Thyroid gland (tissue), 4 donors: ENCODE results near the gene MAST3. TPM values are rescaled to one million over a fixed set of nuclear protein-coding genes. Genes with fewer than 3 reads are reported as not detected.

Experiments used
- DNase-seq, 2 donors: peaks; one replicate each; pipeline ENCODE4 v3.0.0-alpha.2; 2019
- H3K27ac ChIP-seq, 3 donors: fragments of 200-600 bp; sonication (generic); 1 replicate in 2 of 3; 2 replicates in 1 of 3; pipeline ENCODE4 v1.5.1; 2016 to 2019; ENCODE audit warnings: mild to moderate bottlenecking in 1 of 3, moderate library complexity in 1 of 3
- H3K27me3 ChIP-seq: fragments of 200-600 bp; sonication (generic); one replicate; pipeline ENCODE4 v1.5.1; 2019
- H3K36me3 ChIP-seq, 2 donors: fragments of 200-600 bp; sonication (generic); one replicate each; pipeline ENCODE4 v1.5.1; 2016 to 2019
- H3K4me1 ChIP-seq, 2 donors: fragments of 200-600 bp; sonication (generic); one replicate each; pipeline ENCODE4 v1.5.1; 2017 to 2019
- H3K4me3 ChIP-seq, 3 donors: fragments of 200-600 bp; sonication (generic); replicated peaks in 1 of 3; 1 replicate in 2 of 3; 2 replicates in 1 of 3; pipeline ENCODE4 v1.5.1; 2016; ENCODE audit warnings: mild to moderate bottlenecking in 1 of 3
- H3K9me3 ChIP-seq: fragments of 200-600 bp; sonication (generic); one replicate; pipeline ENCODE4 v1.5.1; 2017
- CTCF ChIP-seq, 6 experiments: fragments of 200-600 bp in 3 of 6; fragments of 450-650 bp in 3 of 6; sonication (generic) in 3 of 6; IDR thresholded peaks; one replicate each; pipeline ENCODE4 v1.5.1; 2016 to 2019; ENCODE audit warnings: antibody characterized with exemption in 6 of 6, mild to moderate bottlenecking in 2 of 6, inconsistent platforms in 1 of 6, moderate library complexity in 1 of 6
- POLR2A ChIP-seq, 2 donors: fragments of 450-650 bp; IDR thresholded peaks; one replicate each; pipeline ENCODE4 v1.6.1; 2017; ENCODE audit warnings: antibody characterized with exemption in 2 of 2, mild to moderate bottlenecking in 2 of 2, moderate library complexity in 1 of 2
- WGBS, 2 donors: methylation state at CpG; one replicate each; pipeline ENCODE4 v1.1.5; 2017; 5-methylcytosine and 5-hydroxymethylcytosine counted together
- intact Hi-C: fragments of 100-400 bp; cut with DNase I; formaldehyde crosslinking; loops from one replicate; pipeline ENCODE4 v1.15.1; 2023
- total RNA-seq, 4 donors: library from RNA; depleted of rRNA; stranded (reverse); fragments of >200 nt; gene quantifications; one replicate each; pipeline ENCODE4 v1.2.3, GENCODE V29; 2016

MAST3 gene
- total RNA-seq, 4 donors from 2014 or later: 4.8 to 5.6 (median 5.0) TPM

GRCh38 chr19:18070181-18070580, 27.4 kb upstream of the MAST3 start:
- Histone ChIP-seq H3K4me3 (no peak overlapping the region), H3K27me3 (no peaks in the 10 kb centered on the region), H3K4me1 (no peaks in the 10 kb centered on the region), H3K36me3 (no peaks in the 10 kb centered on the region), H3K9me3 (no peaks in the 10 kb centered on the region), H3K27ac (no peak overlapping the region)
- WGBS, 2 donors: 73 to 91% methylated on average over 9 to 11 of the region's 11 CpGs
- DNase-seq: no peak
- TF ChIP-seq CTCF (IDR thresholded peaks at IDR 0.05) (no peak), POLR2A (IDR thresholded peaks at IDR 0.05) (no peak)
- intact Hi-C loops: no loop called here

GRCh38 chr19:18072335-18072734, 25.2 kb upstream of the MAST3 start:
- 86 to 94% methylated on average over 6 of the region's 6 CpGs for WGBS, 2 donors
- Histone ChIP-seq H3K9me3 (no peaks in the 10 kb centered on the region), H3K27ac (no peak overlapping the region)

GRCh38 chr19:18073197-18073596, 24.4 kb upstream of the MAST3 start:
- no peak for DNase-seq
- intact Hi-C loops: no loop called here
- WGBS, 2 donors: 72 to 75% methylated on average over 4 of the region's 4 CpGs
- no peak for TF ChIP-seq CTCF (IDR thresholded peaks at IDR 0.05)
- TF ChIP-seq POLR2A (IDR thresholded peaks at IDR 0.05): no peak
- Histone ChIP-seq H3K27me3 (no peaks in the 10 kb centered on the region), H3K36me3 (no peaks in the 10 kb centered on the region), H3K4me1 (no peaks in the 10 kb centered on the region), H3K9me3 (no peaks in the 10 kb centered on the region), H3K27ac (no peak overlapping the region), H3K4me3 (no peak overlapping the region)

More at GRCh38 chr19:18072335-18072734, 25.2 kb upstream of the MAST3 start:
- Histone ChIP-seq H3K4me1 (no peaks in the 10 kb centered on the region), H3K36me3 (no peaks in the 10 kb centered on the region), H3K27me3 (no peaks in the 10 kb centered on the region), H3K4me3 (no peak overlapping the region)
- no peak for DNase-seq
- intact Hi-C loops: no loop called here
- TF ChIP-seq POLR2A (IDR thresholded peaks at IDR 0.05): no peak
- TF ChIP-seq CTCF (IDR thresholded peaks at IDR 0.05): no peak

GRCh38 chr19:18074192-18074591, 23.4 kb upstream of the MAST3 start:
- no peaks in the 10 kb centered on the region for H3K27me3 ChIP-seq
- no peak for DNase-seq
- intact Hi-C loops: no loop called here
- no peaks in the 10 kb centered on the region for H3K9me3 ChIP-seq
- TF ChIP-seq CTCF (IDR thresholded peaks at IDR 0.05) (no peak), POLR2A (IDR thresholded peaks at IDR 0.05) (no peak)
- no peak overlapping the region for H3K27ac ChIP-seq
- H3K36me3 ChIP-seq: no peaks in the 10 kb centered on the region
- WGBS, 2 donors: 76 to 79% methylated on average over 8 to 9 of the region's 9 CpGs
- H3K4me3 ChIP-seq: no peak overlapping the region
- H3K4me1 ChIP-seq: no peaks in the 10 kb centered on the region

GRCh38 chr19:18083929-18084684, 13.5 kb upstream of the MAST3 start:
- Histone ChIP-seq H3K4me3 (no peak overlapping the region), H3K27ac (no peak overlapping the region), H3K4me1 (no peaks in the 10 kb centered on the region), H3K9me3 (no peaks in the 10 kb centered on the region), H3K27me3 (no peaks in the 10 kb centered on the region), H3K36me3 (no peaks in the 10 kb centered on the region)
- TF ChIP-seq POLR2A (IDR thresholded peaks at IDR 0.05) (no peak), CTCF (IDR thresholded peaks at IDR 0.05) (no peak)
- WGBS, 2 donors: 87 to 91% methylated on average over 8 of the region's 8 CpGs
- no peak for DNase-seq
- intact Hi-C loops: no loop called here
